ENCODE data around the gene KLRC3. TPM values are rescaled to one million over a fixed set of nuclear protein-coding genes. Genes with fewer than 3 reads are reported as not detected.
"Not testable (repeated sequence)": the region's sequence is repeated elsewhere in the genome, so short reads cannot be mapped to it uniquely, and the experiment has no call there.

KLRC3 gene
- total RNA-seq, 1 donor from 2014 or later: not detected

DNA sequence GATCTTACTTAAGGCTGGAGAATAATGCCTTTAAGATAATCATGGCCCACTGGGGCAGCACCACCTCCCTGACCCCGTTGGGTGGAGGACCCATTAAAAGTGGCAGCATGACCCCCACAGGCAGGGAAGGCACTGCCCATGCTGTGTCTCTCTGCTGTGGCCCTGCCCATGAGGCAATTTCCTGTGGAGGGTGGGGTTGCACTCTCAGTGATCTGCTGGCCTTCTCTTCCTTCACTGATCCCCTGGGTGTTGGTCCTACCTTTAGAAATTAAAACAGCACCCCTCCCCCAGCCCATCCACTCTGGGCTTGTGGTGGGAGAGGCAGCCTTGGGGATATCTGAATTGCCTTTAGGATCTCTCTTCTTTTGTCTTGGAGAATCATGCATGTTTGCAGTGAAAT is 47.8 kb downstream of the KLRC3 start:
- peaks cover 32% of the 10 kb centered on the region for H3K4me1 Mint-ChIP-seq
- no peak for DNase-seq (ENCODE audit: low spot score in 2 of 2, unreplicated experiment in 2 of 2)
- no peaks in the 10 kb centered on the region for H3K27me3 Mint-ChIP-seq (ENCODE audit: low read depth)
- H3K4me3 Mint-ChIP-seq: no peak overlapping the region
- peak overlapping the region; percentile 4 for H3K27ac Mint-ChIP-seq
- peaks cover 45% of the 10 kb centered on the region for H3K36me3 Mint-ChIP-seq
- H3K9me3 Mint-ChIP-seq: peaks cover 8% of the 10 kb centered on the region
- no peak for TF ChIP-seq CTCF (IDR thresholded peaks at IDR 0.05; ENCODE audit: unreplicated experiment)

DNA sequence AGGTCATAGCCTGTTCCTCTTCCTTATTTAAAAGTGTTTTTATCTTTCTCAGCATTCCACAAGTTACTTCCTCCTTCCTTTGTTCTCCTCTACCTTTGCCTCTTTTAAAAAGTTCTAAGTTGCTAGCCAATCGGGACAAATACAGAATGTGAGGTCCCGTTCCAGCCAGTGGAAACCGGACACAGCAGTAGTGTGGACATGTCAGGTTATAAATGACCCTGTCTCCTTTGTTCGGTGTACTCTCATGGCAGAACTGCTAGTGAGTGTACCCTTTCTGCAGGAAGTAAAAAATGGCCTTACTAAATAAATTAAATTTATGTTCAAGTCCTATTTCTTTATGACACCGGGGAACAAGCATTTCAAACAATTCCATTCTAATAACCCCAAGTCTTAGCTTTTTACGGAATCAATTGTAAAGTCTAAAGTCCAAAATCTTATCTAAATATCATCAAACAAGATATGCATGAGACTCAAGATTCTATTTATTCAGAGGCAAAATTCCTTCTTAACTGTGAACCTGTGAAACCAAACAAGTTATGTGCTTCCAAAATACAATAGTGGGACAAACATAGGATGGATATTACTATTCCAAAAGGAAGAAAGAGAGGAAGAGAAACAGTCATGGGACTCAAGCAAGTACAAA is 48.4 kb downstream of the KLRC3 start:
- H3K4me3 Mint-ChIP-seq; DNase-seq (ENCODE audit: low spot score in 2 of 2, unreplicated experiment in 2 of 2); H3K27me3 Mint-ChIP-seq (ENCODE audit: low read depth); H3K9me3 Mint-ChIP-seq: not testable (repeated sequence)
- peak overlapping the region; percentile 92 for H3K27ac Mint-ChIP-seq
- peaks cover 32% of the 10 kb centered on the region for H3K4me1 Mint-ChIP-seq
- peaks cover 46% of the 10 kb centered on the region for H3K36me3 Mint-ChIP-seq

DNA sequence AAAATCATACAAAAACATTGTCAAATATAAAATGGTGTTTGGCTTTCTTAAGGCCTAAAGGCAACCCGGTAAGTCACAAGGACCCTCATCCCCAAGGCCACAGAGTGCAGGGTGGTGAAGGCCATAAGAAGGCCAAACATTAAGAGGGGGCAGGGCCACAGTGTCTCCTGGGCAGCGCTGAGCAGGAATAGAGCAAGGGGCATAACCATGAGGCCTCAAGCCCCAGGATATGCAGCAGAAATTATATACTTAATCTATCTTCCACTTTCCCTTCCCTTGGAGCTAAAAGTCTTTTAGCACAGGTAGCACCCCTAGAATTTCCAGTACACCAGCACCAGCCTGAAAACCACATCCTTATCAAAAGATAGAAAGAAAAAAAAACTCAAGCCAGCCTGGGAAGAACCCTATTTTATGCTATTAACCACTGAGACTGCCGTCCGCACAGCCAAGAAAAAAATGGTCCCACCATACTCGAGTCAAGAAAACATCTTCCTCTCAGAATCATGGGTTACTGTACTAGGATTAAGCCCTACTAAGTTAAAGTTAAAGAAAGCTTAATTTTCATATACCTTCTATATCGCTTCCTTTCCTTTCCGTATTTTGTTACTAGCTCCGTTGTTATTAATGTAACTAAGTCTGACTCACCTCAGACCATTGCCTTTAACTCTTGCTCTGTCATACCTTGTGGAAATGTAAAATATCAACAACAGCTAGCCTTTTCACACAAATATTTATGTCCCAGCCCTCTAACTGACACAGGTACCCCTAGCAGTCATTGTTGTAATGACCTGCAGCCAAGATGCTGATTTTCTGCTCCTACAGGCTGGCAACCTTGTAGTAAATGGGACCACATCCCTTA is 50.6 kb downstream of the KLRC3 start:
- no peaks in the 10 kb centered on the region for H3K27me3 Mint-ChIP-seq (ENCODE audit: low read depth)
- no peak for TF ChIP-seq CTCF (IDR thresholded peaks at IDR 0.05; ENCODE audit: unreplicated experiment)
- peak overlapping the region; percentile 41 for H3K27ac Mint-ChIP-seq
- peaks cover 4% of the 10 kb centered on the region for H3K9me3 Mint-ChIP-seq
- DNase-seq (ENCODE audit: low spot score in 2 of 2, unreplicated experiment in 2 of 2): no peak
- H3K4me1 Mint-ChIP-seq: peaks cover 32% of the 10 kb centered on the region
- H3K36me3 Mint-ChIP-seq: peaks cover 37% of the 10 kb centered on the region
- H3K4me3 Mint-ChIP-seq: no peak overlapping the region

DNA sequence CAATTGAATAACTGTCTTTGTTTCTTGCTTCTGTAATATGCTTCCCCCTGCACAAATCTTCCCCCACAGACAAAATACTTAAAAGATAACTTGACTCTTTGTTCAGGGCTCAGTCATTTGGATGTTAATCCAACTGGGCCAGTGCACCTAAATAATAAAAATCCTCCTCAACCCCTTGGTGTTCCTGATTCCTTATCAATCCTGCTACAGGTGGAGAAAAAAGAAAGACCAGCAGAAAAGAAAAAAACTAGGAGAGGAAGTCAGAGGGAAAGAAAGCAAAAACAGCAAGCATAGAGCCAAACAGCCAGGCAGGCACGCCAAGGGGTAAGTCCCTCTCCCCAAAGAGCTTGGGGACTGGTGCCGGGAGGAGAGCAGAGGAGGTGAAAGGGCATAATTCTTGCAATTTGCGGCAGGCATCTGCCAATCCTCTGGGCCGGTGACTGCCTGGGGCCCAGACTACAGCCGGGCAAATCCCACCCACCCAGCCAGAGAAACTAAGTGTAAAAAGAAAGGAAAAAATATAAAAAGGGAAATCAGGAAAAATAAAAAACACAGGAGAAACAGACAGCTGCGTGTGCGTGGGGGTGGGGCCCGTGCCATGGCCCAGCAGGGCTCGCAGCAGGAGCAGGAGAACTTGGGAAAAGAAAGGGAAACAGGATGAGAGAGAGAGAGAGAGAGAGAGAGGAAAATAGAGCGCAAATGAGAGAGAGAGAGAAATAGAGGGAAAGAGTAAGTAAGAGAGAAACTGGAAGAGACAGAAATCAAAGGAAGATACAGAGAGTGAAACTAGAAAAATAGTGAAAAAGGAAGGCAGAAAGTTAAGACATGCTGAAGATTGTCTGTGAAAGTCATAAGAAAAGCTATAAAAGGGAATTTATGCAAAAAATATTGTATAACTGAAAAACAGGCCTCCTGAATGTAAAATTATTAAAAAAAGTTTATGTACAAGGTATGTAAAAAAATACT is 51.9 kb downstream of the KLRC3 start:
- peaks cover 31% of the 10 kb centered on the region for H3K36me3 Mint-ChIP-seq
- no peak overlapping the region for H3K4me3 Mint-ChIP-seq
- H3K9me3 Mint-ChIP-seq: peaks cover 4% of the 10 kb centered on the region
- H3K4me1 Mint-ChIP-seq: peaks cover 32% of the 10 kb centered on the region
- no peaks in the 10 kb centered on the region for H3K27me3 Mint-ChIP-seq (ENCODE audit: low read depth)
- peak overlapping the region; percentile 74 for H3K27ac Mint-ChIP-seq
- no peak for TF ChIP-seq CTCF (IDR thresholded peaks at IDR 0.05; ENCODE audit: unreplicated experiment)
- DNase-seq (ENCODE audit: low spot score in 2 of 2, unreplicated experiment in 2 of 2): no peak

DNA sequence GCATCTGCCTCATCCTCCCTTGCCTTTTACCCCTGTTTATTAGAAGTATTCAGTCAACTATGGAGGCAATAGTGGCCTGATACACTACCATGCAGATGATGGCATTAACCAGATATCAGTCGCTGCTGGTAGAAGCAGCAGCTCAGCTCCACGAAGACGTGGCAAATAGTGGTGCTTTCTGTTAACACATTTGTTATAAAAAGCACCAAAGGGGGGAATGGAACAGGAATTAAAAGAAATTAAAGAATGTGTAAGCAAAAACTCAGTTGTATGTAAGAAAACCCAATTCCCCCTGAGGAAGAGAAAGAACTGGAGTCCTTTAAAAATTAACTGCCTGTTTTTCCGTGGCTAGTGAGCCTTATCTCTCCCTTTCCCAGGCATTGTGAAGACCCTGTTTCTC is 52.7 kb downstream of the KLRC3 start:
- not testable (repeated sequence) for H3K9me3 Mint-ChIP-seq; DNase-seq (ENCODE audit: low spot score in 2 of 2, unreplicated experiment in 2 of 2); H3K4me3 Mint-ChIP-seq; H3K27me3 Mint-ChIP-seq (ENCODE audit: low read depth)
- peak overlapping the region; percentile 74 for H3K27ac Mint-ChIP-seq
- peaks cover 31% of the 10 kb centered on the region for H3K36me3 Mint-ChIP-seq
- H3K4me1 Mint-ChIP-seq: peaks cover 29% of the 10 kb centered on the region

- Mint-ChIP-seq H3K4me3 (no peak overlapping the region), H3K4me1 (peaks cover 23% of the 10 kb centered on the region), H3K27ac (no peak overlapping the region), H3K9me3 (peaks cover 4% of the 10 kb centered on the region), H3K36me3 (peaks cover 31% of the 10 kb centered on the region), H3K27me3 (ENCODE audit: low read depth) (no peaks in the 10 kb centered on the region)
- no peak for TF ChIP-seq CTCF (IDR thresholded peaks at IDR 0.05; ENCODE audit: unreplicated experiment)
- DNase-seq (ENCODE audit: low spot score in 2 of 2, unreplicated experiment in 2 of 2): no peak
Measured at GRCh38 chr12:10366875-10367274, 53.5 kb downstream of the KLRC3 start.

Data from mesothelial cell of epicardium (in vitro differentiated cells).